HG02938 (cell line): ENCODE measurements around the gene ELL2.
A peak's percentile ranks its signal among the peaks of the same experiment; 100 is the strongest.
"Not testable (repeated sequence)": the region's sequence is repeated elsewhere in the genome, so short reads cannot be mapped to it uniquely, and the experiment has no call there.

Experiments used
- ATAC-seq: cut with Tn5 transposase; IDR thresholded peaks from one replicate; pipeline ENCODE4 v1.9.1; 2021; ENCODE audit warnings: mild to moderate bottlenecking, moderate library complexity; ENCODE audit not compliant: unreplicated experiment

The ELL2 gene

GRCh38 chr5:95931079-95931833 is 30.4 kb downstream of the ELL2 start:
- no peak for ATAC-seq

GRCh38 chr5:95930141-95930930 is 31.3 kb downstream of the ELL2 start:
- ATAC-seq, result no peak

GRCh38 chr5:95928724-95929253 is 32.9 kb downstream of the ELL2 start:
- ATAC-seq, result no peak

GRCh38 chr5:95927927-95928723 is 33.5 kb downstream of the ELL2 start:
- ATAC-seq, result peak; percentile 45

- ATAC-seq, result not testable (repeated sequence)
Observed at GRCh38 chr5:95927300-95927699, 34.4 kb downstream of the ELL2 start.

- ATAC-seq, result peak; percentile 60
Observed at GRCh38 chr5:95925939-95926338, 35.7 kb downstream of the ELL2 start.

GRCh38 chr5:95925378-95925744 is 36.3 kb downstream of the ELL2 start:
- no peak for ATAC-seq

- ATAC-seq, result no peak
Observed at GRCh38 chr5:95924720-95925377, 36.8 kb downstream of the ELL2 start.

GRCh38 chr5:95923918-95924544 is 37.6 kb downstream of the ELL2 start:
- peak; percentile 42 for ATAC-seq

- no peak for ATAC-seq
Observed at GRCh38 chr5:95922798-95923197, 38.9 kb downstream of the ELL2 start.

- ATAC-seq, result no peak
Observed at GRCh38 chr5:95921501-95921900, 40.1 kb downstream of the ELL2 start.

GRCh38 chr5:95920822-95921221 is 40.8 kb downstream of the ELL2 start:
- ATAC-seq, result no peak

GRCh38 chr5:95919658-95920057 is 42.0 kb downstream of the ELL2 start:
- ATAC-seq, result no peak

GRCh38 chr5:95918421-95919006 is 43.1 kb downstream of the ELL2 start:
- no peak for ATAC-seq

- ATAC-seq, result no peak
Observed at GRCh38 chr5:95917207-95917606, 44.4 kb downstream of the ELL2 start.

GRCh38 chr5:95916687-95917085 is 45.0 kb downstream of the ELL2 start:
- no peak for ATAC-seq

GRCh38 chr5:95915999-95916686 is 45.5 kb downstream of the ELL2 start:
- peak; percentile 86 for ATAC-seq

- ATAC-seq, result no peak
Observed at GRCh38 chr5:95913663-95914062, 48.0 kb downstream of the ELL2 start.

GRCh38 chr5:95912029-95912428 is 49.6 kb downstream of the ELL2 start:
- no peak for ATAC-seq
